A673 (cell line): ENCODE results near the gene DPPA5.

Experiments used
- CTCF ChIP-seq: fragments of 300-800, 200-600 bp; sonication (generic); conservative IDR thresholded peaks from 2 replicates; pipeline ENCODE4 v1.5.1; 2017; ENCODE audit warnings: low read depth, mild to moderate bottlenecking, antibody characterized with exemption, low read length, moderate library complexity, mixed read lengths
- EZH2 ChIP-seq: fragments of 200-600 bp; sonication (generic); IDR thresholded peaks from 2 replicates; pipeline ENCODE4 v1.6.1; 2017; ENCODE audit warnings: borderline replicate concordance, low read depth, mild to moderate bottlenecking, mixed read lengths, antibody characterized with exemption, low read length; ENCODE audit not compliant: poor library complexity, severe bottlenecking

GRCh38 chr6:73369157-73369556, 15.1 kb upstream of the DPPA5 start:
- TF ChIP-seq CTCF (no peak), EZH2 (no peak)
